AG04450 (cell line): ENCODE data around the gene TRIM72. TPM values are rescaled to one million over a fixed set of nuclear protein-coding genes. Genes with fewer than 3 reads are reported as not detected.

Experiments
- CTCF ChIA-PET: fragments of 300-600, 350-600 bp; formaldehyde crosslinking; extraction: SDS; loops from one replicate; lab custom pipeline; 2022; ENCODE audit warnings: antibody characterized with exemption, inconsistent platforms; lab: Charles Lee
- POLR2A ChIA-PET: fragments of 350-600 bp; formaldehyde crosslinking; extraction: SDS; loops from one replicate; lab custom pipeline; 2021; ENCODE audit warnings: antibody characterized with exemption, inconsistent platforms; lab: Yijun Ruan, JAX
- DNase-seq: peaks from one replicate; pipeline ENCODE4 v3.0.0-alpha.2; 2011; ENCODE audit warnings: low read depth, low spot score
- H3K27ac ChIP-seq: one replicate; pipeline ENCODE4 v1.5.1; 2012; ENCODE audit warnings: low read depth, low read length, control low read depth
- H3K27me3 ChIP-seq: one replicate; pipeline ENCODE4 v1.6.0; 2012; ENCODE audit warnings: low read length; ENCODE audit not compliant: control insufficient read depth, insufficient read depth
- H3K4me3 ChIP-seq: 2 replicates; pipeline ENCODE4 v1.5.1; 2011; ENCODE audit warnings: mild to moderate bottlenecking, low read depth, low read length, control low read depth
- H3K9me3 ChIP-seq: 2 replicates; pipeline ENCODE4 v1.5.1; 2012; ENCODE audit warnings: low read length; ENCODE audit not compliant: control insufficient read depth, insufficient read depth
- CTCF ChIP-seq: IDR thresholded peaks from 2 replicates; pipeline ENCODE4 v1.5.1; 2011; ENCODE audit warnings: low read depth, low read length, control low read depth, inconsistent platforms
- polyA plus RNA-seq: library from polyadenylated mRNA; depleted of rRNA; stranded (reverse); fragments of >200 nt; gene quantifications from 2 replicates; pipeline ENCODE4 v1.2.3, GENCODE V29; 2011

TRIM72 gene
- polyA plus RNA-seq, 1 experiment, result not detected

DNA sequence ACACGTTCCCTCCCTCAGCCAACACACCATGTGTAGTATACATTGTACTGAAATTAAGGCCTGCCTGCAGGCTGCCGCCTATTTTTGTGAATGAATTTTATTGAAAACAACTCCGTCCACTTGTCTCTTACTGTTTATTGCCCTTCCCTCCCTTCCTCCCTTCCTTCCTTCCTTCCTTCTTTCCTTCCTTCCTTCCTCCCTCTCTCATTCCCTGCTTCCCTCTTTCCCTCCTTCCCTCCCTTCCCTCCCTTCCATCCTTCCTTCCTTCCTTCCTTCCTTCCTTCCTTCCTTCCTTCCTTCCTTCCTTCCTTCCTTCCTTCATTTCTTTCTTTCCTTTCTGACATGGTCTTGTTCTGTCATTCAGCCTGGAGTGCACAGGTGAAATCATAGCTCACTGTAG lies 48.2 kb downstream of the TRIM72 start:
- no peak for TF ChIP-seq CTCF
- no peak for DNase-seq
- POLR2A ChIA-PET, result no interaction called here

GRCh38 chr16:31265329-31266245 lies 51.7 kb downstream of the TRIM72 start:
- CTCF ChIA-PET, result no interaction called here
- TF ChIP-seq CTCF, result no peak
- POLR2A ChIA-PET, result no interaction called here
- Histone ChIP-seq H3K4me3 (no peak overlapping the region), H3K9me3 (no peaks in the 10 kb centered on the region), H3K27me3 (no peaks in the 10 kb centered on the region), H3K27ac (no peak overlapping the region)
- no peak for DNase-seq

More for the DNA sequence above, 48.2 kb downstream of the TRIM72 start:
- CTCF ChIA-PET, result no interaction called here
- no peaks in the 10 kb centered on the region for H3K9me3 ChIP-seq
- no peak overlapping the region for H3K27ac ChIP-seq
- peaks cover 6% of the 10 kb centered on the region for H3K27me3 ChIP-seq
- no peak overlapping the region for H3K4me3 ChIP-seq

DNA sequence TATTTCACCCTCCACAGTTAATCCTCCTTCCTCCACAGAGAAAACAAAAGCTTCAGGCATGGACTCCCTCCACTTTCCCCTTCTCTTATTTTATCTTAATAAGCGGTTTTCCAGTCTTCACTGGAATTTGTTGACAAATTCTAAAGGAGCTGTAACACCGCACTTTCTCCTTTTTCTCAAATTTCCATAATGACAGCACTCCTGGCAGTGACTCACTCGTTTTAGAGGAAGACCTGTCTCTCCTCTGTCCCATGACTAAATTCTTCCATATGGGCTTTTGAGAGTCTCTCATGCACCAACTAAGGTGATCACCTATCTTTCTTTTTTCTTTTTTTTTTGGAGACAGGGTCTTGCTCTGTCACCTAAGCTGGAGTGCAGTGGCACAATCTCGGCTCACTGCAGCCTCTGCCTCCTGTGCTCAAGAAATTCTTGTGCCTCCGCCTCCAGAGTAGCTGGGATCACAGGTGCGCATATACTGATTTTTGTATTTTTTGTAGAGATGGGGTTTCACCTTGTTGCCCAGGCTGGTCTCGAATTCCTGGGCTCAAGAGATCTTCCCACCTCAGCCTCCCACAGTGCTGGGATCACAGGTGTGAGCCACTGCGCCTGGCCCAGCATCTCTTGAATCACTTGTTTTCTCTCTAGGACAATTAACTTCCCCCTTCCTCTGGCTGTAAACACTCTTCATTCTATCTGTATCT lies 53.6 kb downstream of the TRIM72 start:
- no peak overlapping the region for H3K27ac ChIP-seq
- TF ChIP-seq CTCF, result no peak
- DNase-seq, result no peak
- H3K27me3 ChIP-seq, result peaks cover 7% of the 10 kb centered on the region
- ChIA-PET POLR2A (no interaction called here), CTCF (interaction anchor here (0.5 kb wide), 1 partner anchor 243 kb away, joined by 4 read pairs; no protein-coding TSS in a partner anchor)
- H3K9me3 ChIP-seq, result no peaks in the 10 kb centered on the region
- no peak overlapping the region for H3K4me3 ChIP-seq

GRCh38 chr16:31268033-31268365 lies 54.1 kb downstream of the TRIM72 start:
- Histone ChIP-seq H3K9me3 (no peaks in the 10 kb centered on the region), H3K27me3 (peaks cover 7% of the 10 kb centered on the region), H3K27ac (no peak overlapping the region), H3K4me3 (no peak overlapping the region)
- no peak for DNase-seq
- no peak for TF ChIP-seq CTCF
- ChIA-PET CTCF (no interaction called here), POLR2A (no interaction called here)

DNA sequence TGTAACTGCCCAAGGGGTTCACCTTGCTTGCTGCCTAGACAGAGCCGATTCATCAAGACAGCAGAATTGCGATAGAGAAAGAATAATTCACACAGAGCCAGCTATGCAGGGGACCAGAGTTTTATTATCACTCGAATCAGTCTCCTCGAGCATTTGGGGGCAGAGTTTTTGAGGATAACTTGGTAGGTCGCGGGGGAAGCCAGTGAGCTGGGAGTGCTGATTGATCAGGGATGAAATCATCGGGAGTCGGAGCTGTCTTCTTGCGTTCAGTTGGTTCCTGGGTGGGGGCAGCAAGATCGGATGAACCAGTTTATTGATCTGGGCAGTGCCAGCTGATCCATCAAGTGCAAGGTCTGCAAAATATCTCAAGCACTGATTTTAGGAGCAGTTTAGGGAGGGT lies 55.0 kb downstream of the TRIM72 start:
- POLR2A ChIA-PET, result no interaction called here
- H3K4me3 ChIP-seq, result no peak overlapping the region
- H3K27ac ChIP-seq, result no peak overlapping the region
- H3K9me3 ChIP-seq, result no peaks in the 10 kb centered on the region
- DNase-seq, result no peak
- peaks cover 7% of the 10 kb centered on the region for H3K27me3 ChIP-seq
- no peak for TF ChIP-seq CTCF
- CTCF ChIA-PET, result no interaction called here
